ENCODE measurements around the gene ZBTB32. TPM values are rescaled to one million over a fixed set of nuclear protein-coding genes. Genes with fewer than 3 reads are reported as not detected.

The ZBTB32 gene
- total and polyA plus RNA-seq, 3 donors from 2014 or later, result 26.1 to 125 (median 32.5) TPM

DNA sequence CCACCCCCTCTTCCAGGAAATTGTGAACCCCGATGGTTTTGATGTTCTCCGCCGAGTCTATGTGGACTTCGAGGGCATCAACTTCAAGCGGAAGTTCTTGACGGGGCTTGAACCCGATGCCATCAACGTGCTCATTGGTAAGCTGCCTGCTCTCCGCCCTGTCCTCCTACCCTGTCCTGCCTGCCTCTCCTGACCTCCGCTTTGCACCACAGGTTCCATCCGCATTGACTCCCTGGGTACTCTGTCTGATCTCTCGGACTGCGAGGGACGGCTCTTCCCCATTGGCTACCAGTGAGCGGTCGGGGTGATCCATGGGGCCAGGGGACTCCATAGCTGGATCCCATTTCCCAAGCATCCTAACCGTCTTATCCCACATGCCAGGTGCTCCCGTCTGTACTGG lies 26.0 kb downstream of the ZBTB32 start:
- no peaks in the 10 kb centered on the region for H3K27me3 ChIP-seq
- TF ChIP-seq, protein P1, sequence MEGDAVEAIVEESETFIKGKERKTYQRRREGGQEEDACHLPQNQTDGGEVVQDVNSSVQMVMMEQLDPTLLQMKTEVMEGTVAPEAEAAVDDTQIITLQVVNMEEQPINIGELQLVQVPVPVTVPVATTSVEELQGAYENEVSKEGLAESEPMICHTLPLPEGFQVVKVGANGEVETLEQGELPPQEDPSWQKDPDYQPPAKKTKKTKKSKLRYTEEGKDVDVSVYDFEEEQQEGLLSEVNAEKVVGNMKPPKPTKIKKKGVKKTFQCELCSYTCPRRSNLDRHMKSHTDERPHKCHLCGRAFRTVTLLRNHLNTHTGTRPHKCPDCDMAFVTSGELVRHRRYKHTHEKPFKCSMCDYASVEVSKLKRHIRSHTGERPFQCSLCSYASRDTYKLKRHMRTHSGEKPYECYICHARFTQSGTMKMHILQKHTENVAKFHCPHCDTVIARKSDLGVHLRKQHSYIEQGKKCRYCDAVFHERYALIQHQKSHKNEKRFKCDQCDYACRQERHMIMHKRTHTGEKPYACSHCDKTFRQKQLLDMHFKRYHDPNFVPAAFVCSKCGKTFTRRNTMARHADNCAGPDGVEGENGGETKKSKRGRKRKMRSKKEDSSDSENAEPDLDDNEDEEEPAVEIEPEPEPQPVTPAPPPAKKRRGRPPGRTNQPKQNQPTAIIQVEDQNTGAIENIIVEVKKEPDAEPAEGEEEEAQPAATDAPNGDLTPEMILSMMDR (IDR thresholded peaks at IDR 0.05), result no peak
- no peak for TF ChIP-seq POLR2A (IDR thresholded peaks at IDR 0.05)
- no peak overlapping the region for H3K4me3 ChIP-seq
- H3K4me1 ChIP-seq, result no peaks in the 10 kb centered on the region
- intact Hi-C loops (cut with DNase I; ENCODE audit: low total_unique reads), result no loop called here
- no peak overlapping the region for H3K27ac ChIP-seq
- H3K36me3 ChIP-seq (ENCODE audit: low read depth, missing control alignments), result no peaks in the 10 kb centered on the region
- no peaks in the 10 kb centered on the region for H3K9me3 ChIP-seq
- DNase-seq, result no peak
- 92 to 96% methylated on average over 18 of the region's 18 CpGs for WGBS, 2 donors

DNA sequence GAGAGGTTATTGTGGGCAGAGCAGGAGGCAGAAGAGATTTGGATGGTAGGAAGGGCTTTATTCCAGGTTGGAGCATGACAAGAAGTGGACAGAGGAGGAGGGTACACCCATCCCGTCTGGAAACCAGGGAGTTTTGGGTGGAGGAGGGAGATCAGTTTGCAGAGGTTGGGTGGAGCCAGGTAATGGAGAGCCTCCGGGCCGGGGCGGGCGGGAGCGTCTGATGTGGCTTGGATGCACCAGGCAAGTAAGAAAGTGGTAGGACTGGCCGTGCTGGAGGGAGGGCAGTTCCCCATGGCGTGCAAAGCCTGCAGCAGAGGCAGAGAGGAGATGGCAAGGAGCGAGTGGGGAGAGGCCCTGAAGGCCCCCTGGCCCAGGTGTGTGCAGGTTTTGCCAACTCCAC lies 27.0 kb downstream of the ZBTB32 start:
- Histone ChIP-seq H3K4me3 (no peak overlapping the region), H3K9me3 (no peaks in the 10 kb centered on the region), H3K27ac (no peak overlapping the region), H3K4me1 (no peaks in the 10 kb centered on the region), H3K27me3 (no peaks in the 10 kb centered on the region), H3K36me3 (ENCODE audit: low read depth, missing control alignments) (no peaks in the 10 kb centered on the region)
- no peak for DNase-seq
- no peak for TF ChIP-seq POLR2A (IDR thresholded peaks at IDR 0.05)
- TF ChIP-seq, protein P1 (IDR thresholded peaks at IDR 0.05), result no peak
- intact Hi-C loops (cut with DNase I; ENCODE audit: low total_unique reads), result no loop called here
- WGBS, 2 donors, result 83 to 87% methylated on average over 9 of the region's 9 CpGs

DNA sequence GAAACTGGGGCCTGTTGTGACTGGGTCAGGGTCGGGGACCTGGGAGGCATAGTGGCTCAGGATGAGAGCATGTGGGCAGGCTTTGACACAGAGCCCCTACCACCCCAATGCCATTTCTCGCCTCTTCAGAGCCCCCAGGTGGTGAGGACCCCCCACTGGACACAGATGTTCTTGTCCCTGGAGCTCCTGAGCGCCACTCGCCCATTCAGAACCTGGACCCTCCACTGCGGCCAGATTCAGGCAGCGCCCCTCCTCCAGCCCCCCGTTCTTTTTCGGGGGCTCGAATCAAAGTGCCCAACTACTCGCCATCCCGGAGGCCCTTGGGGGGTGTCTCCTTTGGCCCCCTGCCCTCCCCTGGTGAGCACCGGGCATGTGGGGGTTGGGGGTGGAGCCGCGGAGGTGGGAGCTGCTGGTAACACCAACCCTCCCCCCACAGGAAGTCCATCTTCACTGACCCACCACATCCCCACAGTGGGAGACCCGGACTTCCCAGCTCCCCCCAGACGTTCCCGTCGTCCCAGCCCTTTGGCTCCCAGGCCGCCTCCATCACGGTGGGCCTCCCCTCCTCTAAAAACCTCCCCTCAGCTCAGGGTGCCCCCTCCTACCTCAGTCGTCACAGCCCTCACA lies 27.5 kb downstream of the ZBTB32 start:
- H3K4me3 ChIP-seq, result no peak overlapping the region
- TF ChIP-seq POLR2A (IDR thresholded peaks at IDR 0.05), result no peak
- TF ChIP-seq, protein P1 (IDR thresholded peaks at IDR 0.05), result no peak
- no peak for DNase-seq
- intact Hi-C loops (cut with DNase I; ENCODE audit: low total_unique reads), result no loop called here
- no peaks in the 10 kb centered on the region for H3K36me3 ChIP-seq (ENCODE audit: low read depth, missing control alignments)
- H3K27me3 ChIP-seq, result no peaks in the 10 kb centered on the region
- no peak overlapping the region for H3K27ac ChIP-seq
- 79 to 85% methylated on average over 14 to 21 of the region's 21 CpGs for WGBS, 2 donors
- no peaks in the 10 kb centered on the region for H3K4me1 ChIP-seq
- no peaks in the 10 kb centered on the region for H3K9me3 ChIP-seq

DNA sequence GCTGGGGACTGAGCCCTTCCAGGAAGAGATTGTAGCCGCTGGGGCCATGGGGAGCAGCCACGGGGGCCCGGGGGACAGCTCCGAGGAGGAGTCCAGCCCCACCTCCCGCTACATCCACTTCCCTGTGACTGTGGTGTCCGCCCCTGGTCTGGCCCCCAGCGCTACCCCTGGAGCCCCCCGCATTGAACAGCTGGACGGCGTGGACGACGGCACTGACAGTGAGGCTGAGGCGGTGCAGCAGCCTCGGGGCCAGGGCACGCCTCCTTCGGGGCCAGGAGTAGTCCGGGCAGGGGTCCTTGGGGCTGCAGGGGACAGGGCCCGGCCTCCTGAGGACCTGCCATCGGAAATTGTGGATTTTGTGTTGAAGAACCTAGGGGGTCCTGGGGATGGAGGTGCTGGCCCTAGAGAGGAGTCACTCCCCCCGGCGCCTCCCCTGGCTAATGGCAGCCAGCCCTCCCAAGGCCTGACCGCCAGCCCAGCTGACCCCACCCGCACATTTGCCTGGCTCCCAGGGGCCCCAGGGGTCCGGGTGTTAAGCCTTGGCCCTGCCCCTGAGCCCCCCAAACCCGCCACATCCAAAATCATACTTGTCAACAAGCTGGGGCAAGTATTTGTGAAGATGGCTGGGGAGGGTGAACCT lies 28.3 kb downstream of the ZBTB32 start:
- 84 to 89% methylated on average over 10 to 25 of the region's 25 CpGs for WGBS, 2 donors
- TF ChIP-seq, protein P1 (IDR thresholded peaks at IDR 0.05), result no peak
- no peak for TF ChIP-seq POLR2A (IDR thresholded peaks at IDR 0.05)
- intact Hi-C loops (cut with DNase I; ENCODE audit: low total_unique reads), result no loop called here
- DNase-seq, result no peak
- no peaks in the 10 kb centered on the region for H3K4me1 ChIP-seq
- no peaks in the 10 kb centered on the region for H3K27me3 ChIP-seq
- H3K9me3 ChIP-seq, result no peaks in the 10 kb centered on the region
- no peak overlapping the region for H3K27ac ChIP-seq
- H3K4me3 ChIP-seq, result no peak overlapping the region
- H3K36me3 ChIP-seq (ENCODE audit: low read depth, missing control alignments), result no peaks in the 10 kb centered on the region
